Endothelial cell (in vitro differentiated cells): ENCODE data around the gene MED13L. TPM values are rescaled to one million over a fixed set of nuclear protein-coding genes. Genes with fewer than 3 reads are reported as not detected.

Source experiments
- DNase-seq: peaks from one replicate; pipeline ENCODE4 v3.0.0; 2021; ENCODE audit warnings: low spot score
- H3K27ac Mint-ChIP-seq: one replicate; pipeline ENCODE4 v1.8.0; 2021; ENCODE audit warnings: mixed read lengths, inconsistent platforms; ENCODE audit not compliant: unreplicated experiment
- H3K27me3 Mint-ChIP-seq: one replicate; pipeline ENCODE4 v1.8.0; 2021; ENCODE audit warnings: mild to moderate bottlenecking, moderate library complexity, mixed read lengths, inconsistent platforms; ENCODE audit not compliant: unreplicated experiment
- H3K36me3 Mint-ChIP-seq: one replicate; pipeline ENCODE4 v1.8.0; 2021; ENCODE audit warnings: mild to moderate bottlenecking, low read depth, mixed read lengths, inconsistent platforms; ENCODE audit not compliant: unreplicated experiment
- H3K4me1 Mint-ChIP-seq: one replicate; pipeline ENCODE4 v1.8.0; 2021; ENCODE audit warnings: mild to moderate bottlenecking, mixed read lengths, inconsistent platforms; ENCODE audit not compliant: unreplicated experiment
- H3K4me3 Mint-ChIP-seq: one replicate; pipeline ENCODE4 v1.8.0; 2021; ENCODE audit warnings: mild to moderate bottlenecking, mixed read lengths, inconsistent platforms; ENCODE audit not compliant: unreplicated experiment
- H3K9me3 Mint-ChIP-seq: one replicate; pipeline ENCODE4 v1.8.0; 2021; ENCODE audit warnings: mixed read lengths, inconsistent platforms; ENCODE audit not compliant: unreplicated experiment
- total RNA-seq: library from RNA; stranded (reverse); fragmentation: NEBNext Ultra II Directional; extraction: Animal tissue kit (Norgen Biotek cat#: 25700); gene quantifications from one replicate; pipeline ENCODE4 v1.2.1, GENCODE V29; 2021; ENCODE audit not compliant: unreplicated experiment
- TF ChIP-seq, protein P1 (sequence below): fragments of 200-600 bp; sonication (generic); IDR thresholded peaks from one replicate; pipeline ENCODE4 v1.5.0; 2021; ENCODE audit warnings: antibody characterized with exemption; ENCODE audit not compliant: unreplicated experiment

MED13L gene
- total RNA-seq, 1 donor from 2014 or later: 97.0 TPM

- Mint-ChIP-seq H3K4me1 (peaks cover 9% of the 10 kb centered on the region), H3K27ac (no peak overlapping the region), H3K9me3 (no peaks in the 10 kb centered on the region), H3K36me3 (no peaks in the 10 kb centered on the region), H3K4me3 (no peak overlapping the region), H3K27me3 (no peaks in the 10 kb centered on the region)
- DNase-seq: no peak
- TF ChIP-seq, protein P1, sequence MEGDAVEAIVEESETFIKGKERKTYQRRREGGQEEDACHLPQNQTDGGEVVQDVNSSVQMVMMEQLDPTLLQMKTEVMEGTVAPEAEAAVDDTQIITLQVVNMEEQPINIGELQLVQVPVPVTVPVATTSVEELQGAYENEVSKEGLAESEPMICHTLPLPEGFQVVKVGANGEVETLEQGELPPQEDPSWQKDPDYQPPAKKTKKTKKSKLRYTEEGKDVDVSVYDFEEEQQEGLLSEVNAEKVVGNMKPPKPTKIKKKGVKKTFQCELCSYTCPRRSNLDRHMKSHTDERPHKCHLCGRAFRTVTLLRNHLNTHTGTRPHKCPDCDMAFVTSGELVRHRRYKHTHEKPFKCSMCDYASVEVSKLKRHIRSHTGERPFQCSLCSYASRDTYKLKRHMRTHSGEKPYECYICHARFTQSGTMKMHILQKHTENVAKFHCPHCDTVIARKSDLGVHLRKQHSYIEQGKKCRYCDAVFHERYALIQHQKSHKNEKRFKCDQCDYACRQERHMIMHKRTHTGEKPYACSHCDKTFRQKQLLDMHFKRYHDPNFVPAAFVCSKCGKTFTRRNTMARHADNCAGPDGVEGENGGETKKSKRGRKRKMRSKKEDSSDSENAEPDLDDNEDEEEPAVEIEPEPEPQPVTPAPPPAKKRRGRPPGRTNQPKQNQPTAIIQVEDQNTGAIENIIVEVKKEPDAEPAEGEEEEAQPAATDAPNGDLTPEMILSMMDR: no peak
These were observed 133.1 kb downstream of the MED13L start for GRCh38 chr12:116144384-116144783.

DNA sequence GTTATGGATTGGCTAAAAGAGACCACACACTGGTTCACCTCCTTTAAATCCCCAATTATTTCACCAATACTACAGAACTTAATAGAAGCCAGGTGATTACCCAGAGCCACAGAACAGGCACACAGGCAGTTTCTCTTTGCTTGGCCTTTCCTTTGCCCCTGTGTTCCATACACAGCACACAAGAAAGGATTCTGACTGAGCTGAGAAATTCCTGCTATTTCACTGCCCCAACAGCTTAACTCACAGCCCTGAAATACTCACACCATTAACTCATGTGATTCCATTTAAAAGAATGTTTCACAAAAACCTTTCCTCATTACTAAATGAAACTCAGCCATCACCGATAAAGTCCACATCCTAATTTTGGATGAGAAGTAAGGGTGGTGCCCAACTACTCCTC lies 133.6 kb downstream of the MED13L start:
- H3K27ac Mint-ChIP-seq: no peak overlapping the region
- H3K27me3 Mint-ChIP-seq: no peaks in the 10 kb centered on the region
- H3K4me3 Mint-ChIP-seq: no peak overlapping the region
- TF ChIP-seq, protein P1: no peak
- H3K4me1 Mint-ChIP-seq: peaks cover 7% of the 10 kb centered on the region
- no peaks in the 10 kb centered on the region for H3K36me3 Mint-ChIP-seq
- H3K9me3 Mint-ChIP-seq: no peaks in the 10 kb centered on the region
- DNase-seq: no peak

DNA sequence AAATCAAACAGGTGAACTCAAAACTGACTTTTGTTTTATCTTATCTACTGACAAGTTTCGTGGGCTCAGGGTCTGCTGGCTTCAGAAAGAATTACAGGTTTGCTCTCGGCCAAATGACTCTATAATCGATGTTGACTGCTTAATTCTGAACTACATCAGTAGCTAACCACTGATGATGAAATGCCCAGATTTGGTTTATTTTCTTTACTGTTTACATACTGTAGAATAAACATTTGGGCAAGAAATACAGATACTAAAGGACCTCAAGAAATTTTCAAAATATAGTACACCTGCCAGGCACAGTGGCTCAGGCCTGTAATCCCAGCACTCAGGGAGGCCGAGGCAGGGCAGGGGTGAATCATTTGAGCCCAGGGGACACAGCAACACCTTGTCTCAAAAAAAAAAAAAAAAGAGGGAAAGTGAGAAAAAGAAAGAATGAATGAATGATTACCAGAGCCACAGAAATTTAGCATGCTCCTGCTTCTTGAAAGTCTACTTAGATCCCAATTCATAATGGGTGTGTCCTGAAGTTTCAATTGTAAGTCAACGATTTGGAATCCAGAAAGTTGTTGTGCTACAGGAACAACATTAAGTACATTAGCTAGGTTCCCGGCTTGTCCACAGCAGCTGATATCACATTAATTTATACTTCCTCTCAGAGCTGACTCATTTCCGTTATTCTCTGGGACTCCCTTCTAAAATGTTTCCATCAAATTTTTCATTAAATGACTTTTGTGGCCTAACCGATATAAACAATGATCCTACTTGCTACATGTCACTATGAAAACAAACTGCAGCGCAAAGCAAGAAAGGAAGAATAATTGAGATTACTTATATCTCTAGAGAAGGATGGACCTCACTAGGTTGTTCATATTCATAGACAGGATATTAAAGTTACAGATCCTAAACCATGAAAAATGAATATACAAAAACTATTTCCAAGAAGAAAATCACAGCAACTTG lies 134.3 kb downstream of the MED13L start:
- no peak overlapping the region for H3K27ac Mint-ChIP-seq
- TF ChIP-seq, protein P1: no peak

GRCh38 chr12:116141833-116142162 lies 135.7 kb downstream of the MED13L start:
- Mint-ChIP-seq H3K4me1 (peaks cover 3% of the 10 kb centered on the region), H3K9me3 (no peaks in the 10 kb centered on the region), H3K36me3 (no peaks in the 10 kb centered on the region), H3K27ac (no peak overlapping the region), H3K27me3 (no peaks in the 10 kb centered on the region), H3K4me3 (no peak overlapping the region)
- no peak for DNase-seq
- TF ChIP-seq, protein P1: no peak

More for the DNA sequence above, 134.3 kb downstream of the MED13L start:
- no peak for DNase-seq
- H3K36me3 Mint-ChIP-seq: no peaks in the 10 kb centered on the region
- no peaks in the 10 kb centered on the region for H3K27me3 Mint-ChIP-seq
- no peaks in the 10 kb centered on the region for H3K9me3 Mint-ChIP-seq
- H3K4me3 Mint-ChIP-seq: no peak overlapping the region
- peaks cover 3% of the 10 kb centered on the region for H3K4me1 Mint-ChIP-seq

GRCh38 chr12:116141110-116141832 lies 136.2 kb downstream of the MED13L start:
- no peak overlapping the region for H3K27ac Mint-ChIP-seq
- peaks cover 3% of the 10 kb centered on the region for H3K4me1 Mint-ChIP-seq
- H3K36me3 Mint-ChIP-seq: no peaks in the 10 kb centered on the region
- no peak overlapping the region for H3K4me3 Mint-ChIP-seq
- no peak for DNase-seq
- no peaks in the 10 kb centered on the region for H3K27me3 Mint-ChIP-seq
- no peaks in the 10 kb centered on the region for H3K9me3 Mint-ChIP-seq
- TF ChIP-seq, protein P1: no peak
